ENCODE results near the gene RASAL2.

DNA sequence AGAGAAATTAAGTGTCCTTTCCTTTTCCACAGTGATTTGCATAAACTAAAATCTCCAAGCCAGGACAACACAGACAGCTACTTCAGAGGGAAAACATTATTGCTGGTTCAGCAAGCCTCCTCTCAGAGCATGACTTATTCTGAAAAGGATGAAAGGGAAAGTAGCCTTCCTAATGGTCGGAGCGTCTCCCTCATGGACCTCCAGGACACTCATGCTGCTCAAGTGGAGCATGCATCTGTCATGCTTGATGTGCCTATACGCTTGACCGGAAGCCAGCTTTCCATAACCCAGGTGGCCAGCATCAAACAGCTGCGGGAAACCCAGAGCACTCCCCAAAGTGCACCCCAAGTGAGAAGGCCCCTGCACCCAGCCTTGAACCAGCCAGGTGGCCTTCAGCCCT is 363.7 kb downstream of the RASAL2 start:
- TF ChIP-seq, protein P1, sequence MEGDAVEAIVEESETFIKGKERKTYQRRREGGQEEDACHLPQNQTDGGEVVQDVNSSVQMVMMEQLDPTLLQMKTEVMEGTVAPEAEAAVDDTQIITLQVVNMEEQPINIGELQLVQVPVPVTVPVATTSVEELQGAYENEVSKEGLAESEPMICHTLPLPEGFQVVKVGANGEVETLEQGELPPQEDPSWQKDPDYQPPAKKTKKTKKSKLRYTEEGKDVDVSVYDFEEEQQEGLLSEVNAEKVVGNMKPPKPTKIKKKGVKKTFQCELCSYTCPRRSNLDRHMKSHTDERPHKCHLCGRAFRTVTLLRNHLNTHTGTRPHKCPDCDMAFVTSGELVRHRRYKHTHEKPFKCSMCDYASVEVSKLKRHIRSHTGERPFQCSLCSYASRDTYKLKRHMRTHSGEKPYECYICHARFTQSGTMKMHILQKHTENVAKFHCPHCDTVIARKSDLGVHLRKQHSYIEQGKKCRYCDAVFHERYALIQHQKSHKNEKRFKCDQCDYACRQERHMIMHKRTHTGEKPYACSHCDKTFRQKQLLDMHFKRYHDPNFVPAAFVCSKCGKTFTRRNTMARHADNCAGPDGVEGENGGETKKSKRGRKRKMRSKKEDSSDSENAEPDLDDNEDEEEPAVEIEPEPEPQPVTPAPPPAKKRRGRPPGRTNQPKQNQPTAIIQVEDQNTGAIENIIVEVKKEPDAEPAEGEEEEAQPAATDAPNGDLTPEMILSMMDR (IDR thresholded peaks at IDR 0.05; ENCODE audit: insufficient read depth, low read length, poor library complexity, severe bottlenecking), result no peak
- TF ChIP-seq EZH2phosphoT487 (conservative IDR thresholded peaks at IDR 0.05; ENCODE audit: low read length), result no peak
